Fibroblast of lung (primary cell): ENCODE measurements around the gene GRAMD1A. TPM values are rescaled to one million over a fixed set of nuclear protein-coding genes. Genes with fewer than 3 reads are reported as not detected.

Source experiments
- DNase-seq, 2 donors: peaks; one replicate each; pipeline versions ENCODE4 v3.0.0 to v3.0.0-alpha.2; 2010; ENCODE audit warnings: low read depth in 2 of 2
- H2AFZ ChIP-seq: 2 replicates; pipeline ENCODE4 v1.5.1; 2012; ENCODE audit warnings: low read length, control low read depth, inconsistent platforms
- H3K27ac ChIP-seq: 2 replicates; pipeline ENCODE4 v1.5.1; 2011; ENCODE audit warnings: low read length, control low read depth; ENCODE audit not compliant: insufficient read depth
- H3K27me3 ChIP-seq: 2 replicates; pipeline ENCODE4 v1.5.1; 2011; ENCODE audit warnings: mild to moderate bottlenecking, low read length; ENCODE audit not compliant: control insufficient read depth, insufficient read depth
- H3K36me3 ChIP-seq: 2 replicates; pipeline ENCODE4 v1.5.1; 2011; ENCODE audit warnings: low read length; ENCODE audit not compliant: control insufficient read depth, insufficient read depth
- H3K4me1 ChIP-seq: 2 replicates; pipeline ENCODE4 v1.5.1; 2011; ENCODE audit warnings: low read length; ENCODE audit not compliant: control insufficient read depth, insufficient read depth; ENCODE audit errors: extremely low read depth
- H3K4me2 ChIP-seq: 2 replicates; pipeline ENCODE4 v1.5.1; 2011; ENCODE audit warnings: low read length, control low read depth; ENCODE audit not compliant: insufficient read depth; ENCODE audit errors: extremely low read depth
- H3K4me3 ChIP-seq, 4 experiments: fragments of 200-600 bp in 1 of 4; sonication (generic) in 1 of 4; replicated peaks in 1 of 4; 2 replicates each; pipeline ENCODE4 v1.5.1; 2011 to 2016; ENCODE audit warnings: low read length in 4 of 4, low read depth in 3 of 4, mild to moderate bottlenecking in 3 of 4, control low read depth in 2 of 4, inconsistent platforms in 1 of 4, mixed read lengths in 1 of 4; ENCODE audit not compliant: insufficient read depth in 1 of 4; ENCODE audit errors: control extremely low read depth in 1 of 4
- H3K79me2 ChIP-seq: 2 replicates; pipeline ENCODE4 v1.5.1; 2012; ENCODE audit warnings: mild to moderate bottlenecking, low read length, inconsistent platforms; ENCODE audit not compliant: control insufficient read depth, insufficient read depth
- H3K9ac ChIP-seq: 2 replicates; pipeline ENCODE4 v1.5.1; 2011; ENCODE audit warnings: mild to moderate bottlenecking, low read length, control low read depth; ENCODE audit not compliant: insufficient read depth
- H3K9me3 ChIP-seq: 2 replicates; pipeline ENCODE4 v1.5.1; 2012; ENCODE audit warnings: low read depth, low read length; ENCODE audit not compliant: control insufficient read depth, insufficient read depth
- H4K20me1 ChIP-seq: 2 replicates; pipeline ENCODE4 v1.5.1; 2011; ENCODE audit warnings: low read length; ENCODE audit not compliant: control insufficient read depth, insufficient read depth; ENCODE audit errors: extremely low read depth
- CTCF ChIP-seq, 2 donors: IDR thresholded peaks in 1 of 2; conservative IDR thresholded peaks in 1 of 2; 1 replicate in 1 of 2; 2 replicates in 1 of 2; pipeline ENCODE4 v1.5.1; 2011 to 2012; ENCODE audit warnings: low read length in 2 of 2, control low read depth in 1 of 2, inconsistent platforms in 1 of 2, low read depth in 1 of 2, mild to moderate bottlenecking in 1 of 2
- EZH2 ChIP-seq: IDR thresholded peaks from 2 replicates; pipeline ENCODE4 v1.5.1; 2012; ENCODE audit warnings: low read length, control low read depth, mild to moderate bottlenecking; ENCODE audit errors: missing control alignments
- polyA plus RNA-seq, 2 donors: library from polyadenylated mRNA; depleted of rRNA in 1 of 2; stranded (reverse) in 1 of 2; unstranded in 1 of 2; fragments of >200 nt; gene quantifications; 2 replicates each; pipeline ENCODE4 v1.2.1, GENCODE V29; 2011 to 2012; ENCODE audit warnings: missing spikeins in 1 of 2
- total RNA-seq: library from RNA; depleted of rRNA; stranded (reverse); fragments of >200 nt; gene quantifications from 2 replicates; pipeline ENCODE4 v1.2.1, GENCODE V29; 2014

The GRAMD1A gene
- total and polyA plus RNA-seq, 2 donors (not counting 1 experiment from before 2014, with no cell fraction given), result 21.4 to 24.4 TPM

GRCh38 chr19:35009424-35010415, 9.6 kb downstream of the GRAMD1A start:
- Histone ChIP-seq H4K20me1 (no peaks in the 10 kb centered on the region), H3K9me3 (no peaks in the 10 kb centered on the region), H3K27me3 (no peaks in the 10 kb centered on the region), H3K36me3 (peaks cover 30% of the 10 kb centered on the region), H3K27ac (no peak overlapping the region), H3K9ac (no peak overlapping the region), H3K4me3 (no peak overlapping the region), H3K4me2 (no peak overlapping the region), H3K4me1 (peaks cover 2% of the 10 kb centered on the region), H3K79me2 (peaks cover 12% of the 10 kb centered on the region), H2AFZ (no peak overlapping the region)
- TF ChIP-seq CTCF (conservative IDR thresholded peaks at IDR 0.05 in 1 of 2, IDR thresholded peaks at IDR 0.05 in 1 of 2; ENCODE audit: low read depth in 1 of 2, low read length in 2 of 2) (no peak), EZH2 (no peak)
- no peak for DNase-seq

DNA sequence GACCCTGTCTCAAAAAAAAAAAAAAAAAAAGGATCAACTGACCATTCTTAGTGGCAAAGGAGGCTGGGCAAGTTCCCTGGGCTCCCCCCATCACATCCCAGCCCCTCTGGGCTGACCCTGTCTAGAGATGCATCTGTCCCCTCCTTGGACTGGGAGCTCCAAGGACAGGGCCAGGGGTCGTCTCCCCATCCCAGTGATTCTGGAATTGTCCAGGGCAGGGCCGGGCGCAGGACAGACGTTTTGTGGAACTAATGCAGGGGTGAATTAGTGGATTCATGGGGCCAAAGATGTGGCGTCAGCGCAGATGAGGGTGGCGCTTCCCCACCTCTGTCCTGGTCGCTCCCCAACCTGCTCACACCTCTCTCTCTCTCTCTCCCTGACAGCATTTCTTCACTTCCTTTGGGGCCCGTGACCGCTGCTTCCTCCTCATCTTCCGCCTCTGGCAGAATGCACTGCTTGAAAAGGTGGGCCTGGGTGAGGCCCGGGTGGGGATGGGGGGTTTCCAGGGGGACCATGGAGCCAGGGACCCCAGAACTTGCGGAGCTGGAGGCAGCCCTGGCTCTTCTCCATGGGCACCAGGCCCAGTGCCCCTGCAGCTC, 11.1 kb downstream of the GRAMD1A start:
- Histone ChIP-seq H3K27me3 (no peaks in the 10 kb centered on the region), H3K4me2 (no peak overlapping the region), H3K79me2 (peaks cover 4% of the 10 kb centered on the region), H3K27ac (no peak overlapping the region), H3K4me1 (peaks cover 5% of the 10 kb centered on the region), H3K9me3 (no peaks in the 10 kb centered on the region), H3K9ac (no peak overlapping the region), H3K4me3 (no peak overlapping the region), H4K20me1 (no peaks in the 10 kb centered on the region), H2AFZ (no peak overlapping the region), H3K36me3 (peaks cover 32% of the 10 kb centered on the region)
- TF ChIP-seq CTCF (conservative IDR thresholded peaks at IDR 0.05 in 1 of 2, IDR thresholded peaks at IDR 0.05 in 1 of 2; ENCODE audit: low read depth in 1 of 2, low read length in 2 of 2) (no peak), EZH2 (no peak)
- no peak for DNase-seq
